HG03139 (cell line): ENCODE results near the gene MFSD6L.
"Not testable (repeated sequence)": the region's sequence is repeated elsewhere in the genome, so short reads cannot be mapped to it uniquely, and the experiment has no call there.

Experiments used
- ATAC-seq: cut with Tn5 transposase; IDR thresholded peaks from one replicate; pipeline ENCODE4 v1.9.1; 2021; ENCODE audit not compliant: unreplicated experiment

MFSD6L gene

DNA sequence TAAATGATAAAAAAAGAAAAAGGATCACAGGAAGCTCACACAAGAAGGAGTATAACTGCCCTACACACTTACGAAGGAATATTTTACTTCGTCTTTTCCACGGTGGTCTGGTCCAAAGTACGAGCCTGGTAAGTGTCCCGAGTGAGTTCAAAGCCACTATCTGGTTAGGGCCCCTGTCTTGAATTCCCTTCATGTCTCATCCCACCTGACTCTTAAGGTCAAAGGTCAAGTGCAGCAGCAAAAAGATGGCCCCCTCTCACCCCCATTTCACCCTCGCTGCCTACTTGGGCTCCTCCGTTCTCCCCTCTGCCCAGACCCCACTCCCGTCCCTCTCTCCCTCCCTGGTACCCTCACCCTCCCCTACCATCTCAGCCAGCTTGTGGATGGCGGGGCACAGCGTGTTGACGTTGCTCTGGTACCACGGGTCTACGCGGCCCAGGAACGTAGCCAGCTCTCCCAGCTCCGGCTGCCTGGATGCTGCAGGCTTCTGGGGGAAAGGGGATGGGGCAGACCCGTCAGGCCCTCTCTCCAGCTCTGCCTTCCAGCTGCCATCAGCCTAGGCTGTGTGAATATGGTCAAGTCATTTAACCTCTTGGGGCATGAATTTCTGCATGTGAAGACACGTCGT, 27.8 kb upstream of the MFSD6L start:
- ATAC-seq, result no peak

GRCh38 chr17:8825802-8826201, 26.6 kb upstream of the MFSD6L start:
- no peak for ATAC-seq

DNA sequence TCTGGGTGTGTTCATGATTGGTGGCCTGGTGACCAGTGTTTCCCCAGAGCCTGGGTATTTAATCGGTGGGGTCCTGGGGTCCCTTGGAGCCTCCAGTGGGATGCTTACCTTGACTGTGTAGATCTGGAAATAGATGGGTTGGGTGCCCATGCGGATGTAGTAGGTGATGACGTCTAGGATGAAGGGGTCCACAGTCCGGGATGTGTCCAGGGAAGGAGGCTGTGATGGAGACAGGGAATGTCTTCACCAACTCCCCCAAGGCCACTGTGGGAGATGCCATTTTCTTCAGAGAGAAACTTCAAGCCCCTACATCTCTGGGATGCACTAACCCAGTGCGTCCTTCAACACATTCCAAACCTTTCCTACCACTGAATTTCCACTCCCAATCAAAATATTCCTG, 24.1 kb upstream of the MFSD6L start:
- ATAC-seq, result no peak

GRCh38 chr17:8822401-8823035, 23.4 kb upstream of the MFSD6L start:
- ATAC-seq, result no peak

- no peak for ATAC-seq
Observed at GRCh38 chr17:8821446-8822105, 22.4 kb upstream of the MFSD6L start.

DNA sequence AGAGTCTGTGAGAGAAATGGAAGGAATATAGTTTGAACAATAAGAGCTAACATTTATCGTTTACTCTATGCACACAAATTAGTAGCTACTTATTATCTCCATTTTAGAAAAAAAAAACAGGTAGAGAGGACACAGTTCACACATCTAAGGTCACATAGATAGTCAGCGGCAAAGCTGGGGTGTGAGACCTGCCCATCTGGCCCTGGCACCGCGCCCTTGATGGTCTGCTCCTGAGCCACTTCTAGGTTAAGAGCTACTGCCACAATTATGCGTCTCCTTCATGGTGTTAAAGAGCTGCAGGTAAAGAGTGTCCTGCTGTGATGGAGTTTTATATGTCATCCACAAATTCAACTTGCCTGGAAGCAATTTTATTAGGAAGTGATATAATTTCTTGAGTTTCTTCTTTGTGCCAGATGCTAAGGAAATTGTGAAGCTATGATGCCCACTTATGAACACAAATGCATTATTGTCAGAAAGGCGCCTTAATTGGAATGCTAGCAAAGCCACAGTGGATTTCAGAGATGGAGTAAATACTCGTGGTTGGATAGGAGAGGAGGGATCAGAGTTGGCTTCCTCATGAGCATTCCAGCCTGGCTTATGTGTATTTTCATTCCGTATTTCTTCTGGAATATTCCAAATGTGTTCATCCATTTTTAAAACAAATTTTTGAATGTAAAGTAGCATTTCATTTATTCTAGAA, 21.3 kb upstream of the MFSD6L start:
- no peak for ATAC-seq

- ATAC-seq, result no peak
Observed at GRCh38 chr17:8818654-8819330, 19.6 kb upstream of the MFSD6L start.

DNA sequence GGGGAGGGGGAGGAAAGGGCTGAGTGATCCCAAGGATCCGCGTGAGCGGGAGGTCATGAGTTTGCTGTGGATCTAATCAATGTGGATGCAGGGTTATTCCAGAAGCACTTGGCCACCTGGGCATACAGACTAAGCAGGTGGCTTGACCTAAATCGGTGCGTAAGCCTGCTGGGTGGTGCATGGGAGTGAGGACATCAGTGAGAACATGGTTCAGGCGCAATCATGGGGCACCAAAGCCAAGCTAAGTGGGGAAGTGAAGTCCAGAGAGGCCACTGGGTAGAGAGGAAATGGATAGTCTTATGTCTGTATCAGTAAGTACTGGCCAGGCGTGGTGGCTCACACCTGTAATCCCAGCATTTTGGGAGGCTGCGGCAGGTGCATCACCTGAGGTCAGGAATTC, 18.9 kb upstream of the MFSD6L start:
- no peak for ATAC-seq

GRCh38 chr17:8806926-8807550, 7.9 kb upstream of the MFSD6L start:
- ATAC-seq, result peak; percentile 82

DNA sequence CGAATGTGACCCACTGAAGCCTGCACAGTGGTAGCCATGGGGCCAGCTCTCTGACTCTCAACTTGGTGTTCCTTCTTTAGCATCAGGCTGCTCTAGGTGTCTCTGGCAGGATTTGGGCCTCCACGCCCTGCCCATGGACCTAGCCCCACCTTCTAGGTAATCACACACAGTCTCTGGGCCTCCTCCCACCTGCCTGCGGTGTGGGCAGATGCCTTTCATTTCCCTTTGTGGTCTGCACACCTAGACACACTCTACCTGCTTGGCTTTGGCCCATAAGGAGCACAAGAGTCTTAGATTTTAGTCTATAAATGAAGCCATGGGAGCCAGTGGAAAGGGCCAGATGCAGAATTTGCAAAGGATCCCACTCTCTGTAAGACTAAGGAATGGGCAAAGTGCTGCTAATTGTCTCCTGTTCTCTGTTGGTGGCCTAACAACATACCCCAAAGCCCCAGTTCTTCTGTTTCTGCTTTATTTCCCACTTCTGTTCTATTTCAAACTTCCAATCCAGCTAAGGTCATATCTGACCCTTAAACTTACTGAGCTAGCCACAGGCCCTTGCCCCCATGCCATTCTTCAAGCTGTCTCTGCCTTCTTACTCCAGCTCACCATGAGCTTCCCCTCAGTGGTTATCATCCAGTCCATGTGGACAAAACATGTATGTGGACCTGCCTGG, 7.2 kb upstream of the MFSD6L start:
- ATAC-seq, result no peak

DNA sequence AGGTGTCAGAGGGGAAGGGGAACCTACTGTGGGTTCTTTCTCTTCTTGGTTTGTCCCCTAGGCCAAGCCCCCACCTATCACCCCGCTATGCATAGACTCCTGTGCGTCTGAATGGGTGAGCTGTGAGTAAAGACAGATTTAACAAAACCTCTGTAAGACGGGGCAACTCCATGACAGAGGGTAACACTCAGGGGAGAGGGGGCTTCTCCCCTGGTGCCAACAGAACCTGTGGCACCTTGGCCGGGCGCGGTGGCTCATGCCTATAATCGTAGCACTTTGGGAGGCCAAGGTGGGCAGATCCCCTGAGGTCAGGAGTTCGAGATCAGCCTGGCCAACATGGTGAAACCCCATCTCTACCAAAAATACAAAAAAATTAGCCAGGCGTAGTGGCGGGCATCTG, 6.2 kb upstream of the MFSD6L start:
- ATAC-seq, result not testable (repeated sequence)

DNA sequence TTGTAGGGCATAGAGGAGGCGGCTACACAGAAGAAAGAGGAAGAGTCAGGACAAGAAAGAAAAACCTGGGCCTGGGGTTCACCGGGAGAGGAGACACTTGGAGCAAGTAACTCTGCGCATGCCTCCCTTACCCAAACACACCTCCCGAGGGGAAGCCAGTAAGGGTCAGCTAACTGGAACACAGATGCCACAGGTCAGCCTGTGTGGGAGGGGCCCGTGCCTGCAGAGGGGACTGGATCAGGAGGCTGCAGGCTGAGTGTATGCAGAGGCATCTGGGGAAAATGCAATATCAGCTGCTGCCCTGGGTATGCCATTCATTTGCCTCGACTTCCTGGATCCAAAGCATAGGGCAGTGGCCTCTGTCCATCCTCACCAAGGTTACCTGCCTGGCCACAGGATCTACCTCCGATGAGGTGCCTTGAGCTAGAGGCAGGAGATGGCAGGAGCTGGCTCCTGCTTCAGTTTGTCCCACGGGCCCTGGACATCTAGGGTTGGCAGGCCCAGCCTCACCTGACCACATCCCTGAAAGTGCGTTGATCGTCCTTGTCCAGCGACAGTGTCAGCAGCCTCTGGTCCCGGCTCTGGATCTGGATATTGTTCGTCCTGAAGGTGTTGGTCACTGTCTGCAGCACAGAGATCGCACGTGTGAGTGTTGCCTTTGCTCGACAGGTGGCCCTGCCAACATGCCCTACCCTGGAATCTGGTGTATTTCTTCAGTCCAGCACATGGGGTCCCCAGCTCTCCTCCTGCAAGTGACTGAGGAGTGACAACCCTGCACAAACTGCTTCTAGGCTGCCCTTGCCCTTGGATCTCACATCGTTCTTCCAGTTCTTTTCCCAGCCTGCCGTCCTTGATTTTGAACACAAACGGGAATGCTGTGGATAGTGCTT, 4.6 kb upstream of the MFSD6L start:
- ATAC-seq, result no peak

DNA sequence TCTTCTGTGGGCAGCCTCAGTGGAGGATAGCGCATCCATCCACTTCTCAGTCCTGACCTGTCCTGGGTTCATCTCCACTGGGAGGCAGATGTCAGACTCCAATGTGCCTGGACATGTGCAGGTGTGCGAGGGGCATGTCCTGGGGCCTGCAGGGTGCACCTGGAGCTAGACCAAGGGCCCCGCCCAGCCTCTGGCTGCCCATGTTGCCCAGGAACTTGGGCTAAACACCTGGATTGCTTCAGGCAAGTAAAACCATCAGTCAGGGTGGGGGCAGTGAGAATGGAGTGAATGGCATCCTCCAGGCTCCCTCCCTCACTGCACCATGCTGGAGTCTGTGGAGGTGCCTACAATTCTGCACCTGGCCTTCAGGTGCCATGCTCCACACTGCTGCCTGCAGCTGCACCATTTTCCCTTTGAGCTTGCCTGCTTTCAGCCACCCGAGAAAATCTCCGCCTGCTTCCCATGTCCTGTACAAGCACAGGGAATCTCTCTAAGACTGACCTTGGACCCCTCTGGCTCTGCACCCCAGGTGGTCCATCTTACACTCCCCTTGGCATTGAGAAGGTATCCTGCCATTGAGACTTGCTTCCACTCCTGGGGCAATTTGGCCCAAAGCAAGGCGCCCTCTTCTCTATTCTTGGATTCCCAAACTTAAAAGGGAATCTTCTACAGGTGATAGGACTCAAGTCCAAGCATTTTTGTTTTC, 2.1 kb upstream of the MFSD6L start:
- ATAC-seq, result no peak

- ATAC-seq, result no peak
Observed at GRCh38 chr17:8800656-8801055, 1.5 kb upstream of the MFSD6L start.

DNA sequence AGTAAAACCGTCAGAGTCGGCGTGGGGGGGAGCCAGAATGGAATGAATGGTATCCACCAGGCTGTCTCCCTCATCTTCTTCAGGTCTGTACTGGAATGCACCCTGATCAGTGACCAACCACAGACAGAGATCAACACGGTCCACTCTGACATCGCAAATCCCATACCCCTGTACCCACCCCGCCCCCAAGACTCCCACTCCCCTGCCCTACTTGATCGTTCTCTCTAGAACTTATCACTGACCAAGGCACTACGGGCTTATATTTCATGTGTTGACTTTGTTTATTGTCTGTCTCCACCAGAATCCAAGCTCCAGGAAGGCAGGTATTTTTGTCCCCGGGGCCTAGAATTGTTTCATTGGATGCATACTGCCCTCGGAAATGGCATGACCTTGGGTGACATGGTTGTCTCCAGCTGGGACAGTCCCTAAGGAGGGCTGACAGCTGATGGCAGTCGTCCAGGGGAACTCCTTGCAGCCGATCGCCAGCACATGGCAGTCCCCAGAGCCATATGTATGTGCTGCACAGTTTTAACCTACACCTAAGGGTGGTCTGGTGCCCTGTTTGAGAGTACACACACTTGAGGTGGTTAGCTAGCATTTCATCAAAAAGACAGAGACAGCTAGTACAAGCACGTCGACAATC, 526 bp upstream of the MFSD6L start:
- no peak for ATAC-seq

- no peak for ATAC-seq
Observed at GRCh38 chr17:8798176-8798845, 854 bp downstream of the MFSD6L start.

DNA sequence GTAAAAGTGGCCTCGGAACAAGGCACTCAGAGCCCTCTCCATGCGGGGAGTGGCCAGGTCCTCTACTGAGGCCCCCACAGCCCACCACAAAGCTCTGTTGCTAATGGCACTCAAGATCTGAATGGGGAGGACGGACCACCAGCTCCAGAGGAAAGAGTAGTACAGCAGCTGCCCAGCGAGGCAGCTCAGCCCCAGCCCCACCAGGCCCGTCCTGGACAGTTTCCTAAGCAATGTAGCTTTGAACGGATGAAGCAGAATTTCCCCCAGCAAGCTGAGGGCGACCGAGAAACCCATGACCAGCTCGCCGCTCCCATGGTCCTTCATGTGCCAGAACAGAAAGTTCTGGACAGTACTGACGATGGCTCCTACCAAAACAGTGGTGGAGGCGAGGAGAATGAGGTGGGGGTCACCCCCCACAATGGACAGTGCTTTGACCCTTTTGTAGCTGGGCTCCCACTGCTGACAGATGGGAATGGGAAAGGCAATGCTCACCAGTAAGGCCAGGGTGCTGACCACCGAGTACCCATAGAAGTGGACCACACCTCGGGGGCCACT, 1.5 kb downstream of the MFSD6L start:
- no peak for ATAC-seq
